OCI-LY7 (cell line): ENCODE measurements around the gene VSIG1. TPM values are rescaled to one million over a fixed set of nuclear protein-coding genes. Genes with fewer than 3 reads are reported as not detected.

ENCODE experiments used
- BruUV-seq: library from RNA; stranded (reverse); fragments of 400-500 nt; replicated peaks from 2 replicates; lab custom pipeline; 2021; lab: Mats Ljungman, UMichigan
- CTCF ChIA-PET: fragments of 300-600 bp; sonication (Branson Sonifier 250); formaldehyde crosslinking; loops from one replicate; lab custom pipeline; 2022; ENCODE audit warnings: antibody characterized with exemption; ENCODE audit not compliant: unreplicated experiment; lab: Charles Lee
- POLR2A ChIA-PET: fragments of 300-600 bp; sonication (Branson Sonifier 250); formaldehyde crosslinking; loops from one replicate; lab custom pipeline; 2022; ENCODE audit warnings: antibody characterized with exemption; lab: Charles Lee
- DNase-seq: peaks from one replicate; pipeline ENCODE4 v3.0.0-alpha.2; 2015; ENCODE audit warnings: low spot score
- H2AFZ ChIP-seq: fragments of 200-600 bp; sonication (generic), shearing (Covaris generic); 2 replicates; pipeline ENCODE4 v1.6.1; 2014; ENCODE audit warnings: mild to moderate bottlenecking, antibody characterized with exemption, low read length, moderate library complexity
- H3K27ac ChIP-seq: fragments of 200-600 bp; sonication (generic); 2 replicates; pipeline ENCODE4 v1.5.1; 2014; ENCODE audit warnings: mixed run types, low read depth, mild to moderate bottlenecking, moderate library complexity, low read length, inconsistent platforms; ENCODE audit not compliant: poor library complexity, severe bottlenecking
- H3K36me3 ChIP-seq: fragments of 200-600 bp; sonication (generic); 2 replicates; pipeline ENCODE4 v1.6.1; 2014; ENCODE audit warnings: mild to moderate bottlenecking, antibody characterized with exemption, low read length, moderate library complexity, mixed read lengths; ENCODE audit not compliant: insufficient read depth
- H3K4me1 ChIP-seq: fragments of 200-600 bp; sonication (generic); 2 replicates; pipeline ENCODE4 v1.5.1; 2014; ENCODE audit warnings: mild to moderate bottlenecking, low read length; ENCODE audit not compliant: insufficient read depth, poor library complexity, severe bottlenecking
- H3K4me2 ChIP-seq: fragments of 200-600 bp; sonication (generic); 2 replicates; pipeline ENCODE4 v1.6.1; 2014; ENCODE audit warnings: mild to moderate bottlenecking, low read length
- H3K4me3 ChIP-seq: fragments of 200-600 bp; sonication (generic); 2 replicates; pipeline ENCODE4 v1.5.1; 2014; ENCODE audit warnings: mild to moderate bottlenecking, low read depth, low read length; ENCODE audit not compliant: poor library complexity, severe bottlenecking
- H3K79me2 ChIP-seq: fragments of 200-600 bp; sonication (generic); 2 replicates; pipeline ENCODE4 v1.6.1; 2016; ENCODE audit warnings: low read depth, mild to moderate bottlenecking, low read length, moderate library complexity, mixed read lengths; ENCODE audit not compliant: insufficient read depth
- H3K9me2 ChIP-seq: fragments of 200-600 bp; sonication (generic); 2 replicates; pipeline ENCODE4 v1.6.1; 2016; ENCODE audit warnings: mild to moderate bottlenecking, low read length, mixed read lengths; ENCODE audit not compliant: insufficient read depth
- H3K9me3 ChIP-seq: fragments of 200-600 bp; sonication (generic); 2 replicates; pipeline ENCODE4 v1.6.1; 2014; ENCODE audit warnings: mild to moderate bottlenecking, mixed run types, low read length, mixed read lengths
- H4K20me1 ChIP-seq: fragments of 200-600 bp; sonication (generic); 2 replicates; pipeline ENCODE4 v1.6.1; 2014; ENCODE audit warnings: mild to moderate bottlenecking, antibody characterized with exemption, low read length, moderate library complexity, mixed read lengths; ENCODE audit not compliant: insufficient read depth
- CTCF ChIP-seq: fragments of 200-600 bp; sonication (generic); conservative IDR thresholded peaks from 2 replicates; pipeline ENCODE4 v1.5.1; 2014; ENCODE audit warnings: mild to moderate bottlenecking, antibody characterized with exemption, low read length, moderate library complexity, mixed read lengths
- EZH2phosphoT487 ChIP-seq: fragments of 200-600 bp; sonication (generic); IDR thresholded peaks from 2 replicates; pipeline ENCODE4 v1.6.1; 2018; ENCODE audit warnings: low read depth, borderline replicate concordance, mild to moderate bottlenecking, mixed run types, antibody characterized with exemption, low read length, moderate library complexity, mixed read lengths
- intact Hi-C: fragments of 100-400 bp; cut with micrococcal nuclease; formaldehyde crosslinking; loops from one replicate; pipeline ENCODE4 v1.10.0; 2022; ENCODE audit not compliant: unreplicated experiment
- total RNA-seq, 2 experiments: library from RNA; depleted of rRNA in 1 of 2; stranded (reverse); fragments of >200 nt in 1 of 2; shearing (Covaris generic) in 1 of 2; gene quantifications; 2 replicates each; pipeline ENCODE4 v1.2.3, GENCODE V29; 2014 to 2022

VSIG1 gene
- total RNA-seq, 2 experiments from 2014 or later: not detected

- Histone ChIP-seq H4K20me1 (no peaks in the 10 kb centered on the region), H3K9me3 (no peaks in the 10 kb centered on the region), H3K27ac (no peak overlapping the region), H3K36me3 (peaks cover 7% of the 10 kb centered on the region), H3K9me2 (no peaks in the 10 kb centered on the region), H3K4me3 (no peak overlapping the region), H3K4me2 (no peak overlapping the region), H3K4me1 (no peaks in the 10 kb centered on the region), H2AFZ (no peak overlapping the region), H3K79me2 (no peaks in the 10 kb centered on the region)
- ChIA-PET POLR2A (no interaction called here), CTCF (no interaction called here)
- DNase-seq: no peak
- TF ChIP-seq EZH2phosphoT487 (no peak), CTCF (no peak)
- no TSS peak for BruUV-seq
- intact Hi-C loops: no loop called here
These were observed 82.3 kb downstream of the VSIG1 start for GRCh38 chrX:108127152-108127551.

Other genes starting within 250 kb of the VSIG1 start
- gene MID2, start 219.2 kb upstream of the VSIG1 start, total RNA-seq (2014; rRNA removed; shearing (Covaris generic)): not detected in 2 replicates
- gene MID2, start 219.2 kb upstream of the VSIG1 start, total RNA-seq (2022): not detected in 2 replicates
- gene TEX13B, start 62.7 kb upstream of the VSIG1 start, total RNA-seq (2014; rRNA removed; shearing (Covaris generic)): not detected in 2 replicates
- gene TEX13B, start 62.7 kb upstream of the VSIG1 start, total RNA-seq (2022): not detected in 2 replicates
- gene PSMD10, start 46.5 kb downstream of the VSIG1 start, total RNA-seq (2014; rRNA removed; shearing (Covaris generic)): 27.5 and 29.8 TPM in 2 replicates
- gene PSMD10, start 46.5 kb downstream of the VSIG1 start, total RNA-seq (2022): 42.7 and 43.9 TPM in 2 replicates
- gene ATG4A, start 46.7 kb downstream of the VSIG1 start, total RNA-seq (2014; rRNA removed; shearing (Covaris generic)): 5.3 and 14.7 TPM in 2 replicates
- 9.9 and 11.6 TPM in 2 replicates for gene ATG4A, start 46.7 kb downstream of the VSIG1 start, total RNA-seq (2022)